Stomach (tissue), 9 donors: Measurements from ENCODE around the gene RSPRY1. TPM values are rescaled to one million over a fixed set of nuclear protein-coding genes. Genes with fewer than 3 reads are reported as not detected.
A peak's percentile ranks its signal among the peaks of the same experiment; 100 is the strongest.

Experiments used
- DNase-seq, 2 donors: peaks; one replicate each; pipeline versions ENCODE4 v3.0.0 to v3.0.0-alpha.2; 2013 to 2019
- H3K27ac ChIP-seq, 5 donors: fragments of 200-600 bp in 4 of 5; sonication (generic) in 4 of 5; one replicate each; pipeline ENCODE4 v1.5.1; 2013 to 2019; ENCODE audit warnings: mild to moderate bottlenecking in 1 of 5, moderate library complexity in 1 of 5
- H3K27me3 ChIP-seq, 3 donors: fragments of 200-600 bp; sonication (generic); one replicate each; pipeline ENCODE4 v1.5.1; 2017 to 2019; ENCODE audit warnings: mixed run types in 1 of 3
- H3K36me3 ChIP-seq, 4 donors: fragments of 200-600 bp; sonication (generic); 1 replicate in 3 of 4; 2 replicates in 1 of 4; pipeline ENCODE4 v1.5.1; 2016 to 2019
- H3K4me1 ChIP-seq, 4 donors: fragments of 200-600 bp; sonication (generic); one replicate each; pipeline ENCODE4 v1.5.1; 2016 to 2019
- H3K4me3 ChIP-seq, 4 donors: fragments of 200-600 bp; sonication (generic) in 3 of 4; one replicate each; pipeline ENCODE4 v1.5.1; 2016 to 2019; ENCODE audit warnings: mild to moderate bottlenecking in 1 of 4
- H3K9me3 ChIP-seq, 4 donors: fragments of 200-600 bp; sonication (generic); one replicate each; pipeline ENCODE4 v1.5.1; 2016 to 2019
- EP300 ChIP-seq: sonication (generic); formaldehyde crosslinking; IDR thresholded peaks from one replicate; pipeline ENCODE4 v1.6.1; 2017; ENCODE audit warnings: antibody characterized with exemption
- POLR2A ChIP-seq, 4 donors: fragments of 450-650 bp; IDR thresholded peaks; one replicate each; pipeline ENCODE4 v1.6.1; 2016; ENCODE audit warnings: antibody characterized with exemption in 4 of 4, control low read depth in 2 of 4, mild to moderate bottlenecking in 1 of 4, moderate library complexity in 1 of 4
- POLR2AphosphoS5 ChIP-seq, 3 donors: sonication (generic); formaldehyde crosslinking; IDR thresholded peaks; one replicate each; pipeline ENCODE4 v1.6.1; 2016; ENCODE audit warnings: antibody characterized with exemption in 3 of 3
- WGBS, 5 donors: extraction: QIAGEN DNeasy Blood & Tissue Kit in 3 of 5; methylation state at CpG; one replicate each; pipeline versions ENCODE4 v1.1.5 to v1.1.7; 2013 to 2018; 5-methylcytosine and 5-hydroxymethylcytosine counted together
- intact Hi-C: fragments of 100-400 bp; cut with DNase I; formaldehyde crosslinking; loops from one replicate; pipeline ENCODE4 v1.15.1; 2023; ENCODE audit warnings: low total_unique reads
- polyA plus RNA-seq, 3 donors: library from polyadenylated mRNA; stranded (reverse); fragments of 200-250 nt; gene quantifications; one replicate each; pipeline ENCODE4 v1.2.3, GENCODE V29; 2013
- total RNA-seq, 5 donors: library from RNA; depleted of rRNA; stranded (reverse); fragments of >200 nt; gene quantifications; one replicate each; pipeline versions ENCODE4 v1.1.0 to v1.2.3, GENCODE V29; 2014 to 2016
- TF ChIP-seq, protein P1 (sequence below), 7 experiments: fragments of 450-650 bp in 4 of 7; fragments of 200-600 bp in 3 of 7; sonication (generic) in 3 of 7; IDR thresholded peaks; one replicate each; pipeline ENCODE4 v1.5.1; 2016 to 2019; ENCODE audit warnings: antibody characterized with exemption in 7 of 7, control low read depth in 2 of 7, mild to moderate bottlenecking in 1 of 7
- donor health status: healthy with polysubstance abuse.
- donor health status: Bipolar disorder and iron deficiency.
- donor health status: healthy.

Gene RSPRY1
- total and polyA plus RNA-seq, 8 donors = 5.5 to 110 (median 13.3) TPM

DNA sequence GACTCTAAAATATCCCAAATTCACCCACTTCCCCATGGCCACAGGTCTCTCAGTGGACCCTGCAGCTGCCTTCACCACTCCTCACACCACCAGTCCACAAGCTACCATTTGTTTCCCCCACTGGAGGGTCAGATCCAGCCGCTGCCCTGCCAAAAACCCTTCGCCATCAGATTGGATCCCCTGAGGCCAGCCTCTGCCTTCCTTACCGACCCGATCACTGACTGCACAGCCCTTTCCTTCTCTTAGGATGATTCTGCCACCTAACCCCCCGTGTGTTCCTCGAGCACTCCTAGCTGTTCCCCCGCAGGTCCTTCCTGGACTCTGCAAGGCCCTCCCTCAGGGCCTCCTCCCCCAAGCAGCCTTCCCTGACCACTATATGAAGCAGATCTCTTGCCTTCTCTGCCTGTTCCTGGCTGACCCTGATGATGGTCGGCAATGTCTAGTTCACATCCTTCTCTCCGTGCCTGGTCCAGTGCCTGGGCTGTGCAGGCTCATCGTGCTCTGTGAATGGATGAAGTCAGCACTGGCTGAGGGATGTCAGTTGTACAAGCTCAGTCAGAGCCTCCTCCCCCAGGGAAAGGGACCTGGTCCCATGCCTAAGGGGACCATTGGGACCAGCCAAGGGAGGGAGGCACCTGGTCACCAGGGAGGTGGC, 47.7 kb upstream of the RSPRY1 start:
- intact Hi-C loops = no loop called here
- H3K27ac ChIP-seq = no peak overlapping the region

DNA sequence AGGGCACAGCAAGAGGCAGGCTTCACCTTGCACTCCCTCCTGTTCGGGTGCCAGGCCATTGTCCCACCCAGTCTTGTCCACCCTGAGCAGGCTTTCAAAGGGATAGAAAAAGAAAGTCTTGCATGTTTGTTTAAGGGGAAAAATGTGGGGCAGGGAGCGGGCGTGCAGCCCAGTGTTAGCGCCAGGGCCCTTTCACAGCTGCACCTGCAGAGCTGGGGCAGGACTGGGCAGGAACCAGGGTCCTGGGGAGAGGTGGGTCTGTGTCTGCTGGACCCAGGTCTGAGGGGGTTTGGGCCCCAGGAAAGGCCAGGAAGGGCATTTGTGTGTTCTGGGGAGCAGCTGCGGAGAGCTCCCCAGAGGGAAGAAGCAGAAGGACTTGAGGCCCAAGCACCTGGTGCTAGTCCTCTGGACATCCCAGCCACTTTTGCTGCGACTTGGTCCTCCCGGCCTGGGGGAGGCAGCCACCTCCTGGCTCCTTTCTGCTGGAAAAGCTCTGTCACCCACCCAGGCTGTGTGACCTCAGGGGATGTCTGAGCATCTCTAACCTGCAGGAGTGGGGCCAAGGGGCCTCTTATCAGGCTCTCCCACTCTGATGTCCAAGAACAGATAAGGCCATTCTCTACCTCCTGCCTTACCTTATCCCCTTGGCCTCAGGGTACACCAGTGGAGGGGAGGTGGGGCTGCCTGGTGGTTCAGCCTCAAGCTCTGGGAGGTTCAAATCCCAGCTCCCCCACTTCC, 45.0 kb upstream of the RSPRY1 start:
- Histone ChIP-seq H3K4me3 (no peak overlapping the region), H3K36me3 (peaks cover 0 to 15% (median 0%) of the 10 kb centered on the region in 4 donors), H3K27me3 (no peaks in the 10 kb centered on the region), H3K27ac (no peak overlapping the region), H3K9me3 (no peaks in the 10 kb centered on the region), H3K4me1 (peaks cover 0 to 55% (median 17%) of the 10 kb centered on the region in 4 donors)
- TF ChIP-seq, protein P1, sequence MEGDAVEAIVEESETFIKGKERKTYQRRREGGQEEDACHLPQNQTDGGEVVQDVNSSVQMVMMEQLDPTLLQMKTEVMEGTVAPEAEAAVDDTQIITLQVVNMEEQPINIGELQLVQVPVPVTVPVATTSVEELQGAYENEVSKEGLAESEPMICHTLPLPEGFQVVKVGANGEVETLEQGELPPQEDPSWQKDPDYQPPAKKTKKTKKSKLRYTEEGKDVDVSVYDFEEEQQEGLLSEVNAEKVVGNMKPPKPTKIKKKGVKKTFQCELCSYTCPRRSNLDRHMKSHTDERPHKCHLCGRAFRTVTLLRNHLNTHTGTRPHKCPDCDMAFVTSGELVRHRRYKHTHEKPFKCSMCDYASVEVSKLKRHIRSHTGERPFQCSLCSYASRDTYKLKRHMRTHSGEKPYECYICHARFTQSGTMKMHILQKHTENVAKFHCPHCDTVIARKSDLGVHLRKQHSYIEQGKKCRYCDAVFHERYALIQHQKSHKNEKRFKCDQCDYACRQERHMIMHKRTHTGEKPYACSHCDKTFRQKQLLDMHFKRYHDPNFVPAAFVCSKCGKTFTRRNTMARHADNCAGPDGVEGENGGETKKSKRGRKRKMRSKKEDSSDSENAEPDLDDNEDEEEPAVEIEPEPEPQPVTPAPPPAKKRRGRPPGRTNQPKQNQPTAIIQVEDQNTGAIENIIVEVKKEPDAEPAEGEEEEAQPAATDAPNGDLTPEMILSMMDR (IDR thresholded peaks at IDR 0.05) = no peak
- TF ChIP-seq POLR2AphosphoS5 (IDR thresholded peaks at IDR 0.05) (no peak), POLR2A (IDR thresholded peaks at IDR 0.05) (no peak), EP300 (no peak)
- 50 to 71% (median 66%) methylated on average over 5 to 7 of the region's 7 CpGs for WGBS, 5 donors
- intact Hi-C loops = no loop called here
- DNase-seq = peak in 1 of 2 donors; percentile 28

More for the DNA sequence above, 47.7 kb upstream of the RSPRY1 start:
- DNase-seq = no peak
- Histone ChIP-seq H3K4me3 (no peak overlapping the region), H3K4me1 (peaks cover 0 to 39% (median 10%) of the 10 kb centered on the region in 4 donors), H3K9me3 (no peaks in the 10 kb centered on the region), H3K36me3 (peaks cover 0 to 23% (median 0%) of the 10 kb centered on the region in 4 donors), H3K27me3 (no peaks in the 10 kb centered on the region)
- TF ChIP-seq POLR2AphosphoS5 (IDR thresholded peaks at IDR 0.05) = no peak
- TF ChIP-seq POLR2A (IDR thresholded peaks at IDR 0.05) = no peak
- TF ChIP-seq EP300 = no peak
- TF ChIP-seq, protein P1 (IDR thresholded peaks at IDR 0.05) = no peak
- 76 to 91% (median 85%) methylated on average over 9 to 10 of the region's 10 CpGs for WGBS, 5 donors

GRCh38 chr16:57141822-57142631, 44.1 kb upstream of the RSPRY1 start:
- TF ChIP-seq POLR2A (IDR thresholded peaks at IDR 0.05) (no peak), POLR2AphosphoS5 (IDR thresholded peaks at IDR 0.05) (no peak)
- DNase-seq = peak in 1 of 2 donors; percentile 15
- 79 to 86% (median 81%) methylated on average over 16 of the region's 16 CpGs for WGBS, 5 donors
- Histone ChIP-seq H3K9me3 (no peaks in the 10 kb centered on the region), H3K27me3 (no peaks in the 10 kb centered on the region), H3K36me3 (peaks cover 0 to 7% (median 0%) of the 10 kb centered on the region in 4 donors), H3K4me3 (no peak overlapping the region), H3K4me1 (peaks cover 0 to 60% (median 20%) of the 10 kb centered on the region in 4 donors), H3K27ac (no peak overlapping the region)
- intact Hi-C loops = no loop called here

GRCh38 chr16:57143149-57143921, 42.8 kb upstream of the RSPRY1 start:
- TF ChIP-seq POLR2AphosphoS5 (IDR thresholded peaks at IDR 0.05) (no peak), POLR2A (IDR thresholded peaks at IDR 0.05) (no peak), EP300 (no peak)
- TF ChIP-seq, protein P1 (IDR thresholded peaks at IDR 0.05) = no peak
- no peaks in the 10 kb centered on the region for H3K36me3 ChIP-seq
- intact Hi-C loops = no loop called here
- no peak overlapping the region for H3K4me3 ChIP-seq
- no peak overlapping the region for H3K27ac ChIP-seq
- peaks cover 0 to 73% (median 28%) of the 10 kb centered on the region in 4 donors for H3K4me1 ChIP-seq
- H3K9me3 ChIP-seq = no peaks in the 10 kb centered on the region
- peak in 1 of 2 donors; percentile 35 for DNase-seq
- WGBS, 5 donors = 65 to 81% (median 66%) methylated on average over 12 to 14 of the region's 14 CpGs
- no peaks in the 10 kb centered on the region for H3K27me3 ChIP-seq
